Activated naive CD4-positive, alpha-beta T cell treated with anti-CD3 and anti-CD28 coated beads, Interleukin-2, amount 50 U/mL, for 72 hours (primary cell): Measurements from ENCODE around the gene SHKBP1. TPM values are rescaled to one million over a fixed set of nuclear protein-coding genes. Genes with fewer than 3 reads are reported as not detected.
"Not testable (repeated sequence)": the region's sequence is repeated elsewhere in the genome, so short reads cannot be mapped to it uniquely, and the experiment has no call there.

Experiments used
- ATAC-seq, 2 donors: fragments of 150-1000 bp; cut with Tn5 transposase; 2 replicates each; pipeline ENCODE4 v1.10.0; 2021; ENCODE audit warnings: mild to moderate bottlenecking in 2 of 2, moderate library complexity in 2 of 2
- DNase-seq, 2 donors: peaks; one replicate each; pipeline ENCODE4 v3.0.0; 2021 to 2022; ENCODE audit warnings: low spot score in 2 of 2
- H3K27ac Mint-ChIP-seq, 2 donors: one replicate each; pipeline ENCODE4 v1.8.0; 2022; ENCODE audit warnings: mild to moderate bottlenecking in 2 of 2, mixed read lengths in 2 of 2
- H3K36me3 Mint-ChIP-seq, 2 donors: one replicate each; pipeline ENCODE4 v1.8.0; 2022; ENCODE audit warnings: mixed read lengths in 2 of 2
- H3K9me3 Mint-ChIP-seq, 2 donors: one replicate each; pipeline ENCODE4 v1.8.0; 2022; ENCODE audit warnings: mixed read lengths in 2 of 2
- total RNA-seq, 2 donors: library from RNA; stranded (reverse); gene quantifications; one replicate each; pipeline ENCODE4 v1.2.3, GENCODE V29; 2022

The SHKBP1 gene
- total RNA-seq, result 100 to 1,000 TPM; 108 to 173 TPM

GRCh38 chr19:40576585-40577451 is at the start of gene SHKBP1:
TSS of gene SHKBP1 (plus strand) at chr19:40576873. CDS start at chr19:40576900, 27 bp downstream.
- no peaks in the 10 kb centered on the region for H3K9me3 Mint-ChIP-seq
- H3K36me3 Mint-ChIP-seq, result peaks cover 15 to 18% of the 10 kb centered on the region in 2 donors
- ATAC-seq (peak; percentile 100), DNase-seq (peak; percentile 95)
- H3K27ac Mint-ChIP-seq, result peak within 1 kb of the TSS; percentile 72 to 86

- no peak for DNase-seq
- no peak for ATAC-seq
- Mint-ChIP-seq H3K9me3 (no peaks in the 10 kb centered on the region), H3K27ac (peak overlapping the region in 1 of 2 donors; percentile 51), H3K36me3 (no peaks in the 10 kb centered on the region)
Measured at GRCh38 chr19:40528078-40528477, 48.6 kb upstream of the SHKBP1 start.

GRCh38 chr19:40528533-40529092 is 48.1 kb upstream of the SHKBP1 start:
- Mint-ChIP-seq H3K27ac (peak overlapping the region; percentile 48 to 51), H3K36me3 (no peaks in the 10 kb centered on the region), H3K9me3 (peaks cover 0 to 3% of the 10 kb centered on the region in 2 donors)
- no peak for DNase-seq
- ATAC-seq, result peak in 1 of 2 donors; percentile 17

GRCh38 chr19:40529093-40529954 is 47.3 kb upstream of the SHKBP1 start:
- DNase-seq (peak; percentile 91 to 96), ATAC-seq (peak; percentile 80 to 83)
- peaks cover 0 to 5% of the 10 kb centered on the region in 2 donors for H3K9me3 Mint-ChIP-seq
- no peaks in the 10 kb centered on the region for H3K36me3 Mint-ChIP-seq
- H3K27ac Mint-ChIP-seq, result peak overlapping the region in 1 of 2 donors; percentile 32

- DNase-seq (peak in 1 of 2 donors; percentile 41), ATAC-seq (peak in 1 of 2 donors; percentile 27)
- H3K9me3 Mint-ChIP-seq, result peaks cover 0 to 5% of the 10 kb centered on the region in 2 donors
- H3K36me3 Mint-ChIP-seq, result no peaks in the 10 kb centered on the region
- peak overlapping the region in 1 of 2 donors; percentile 32 for H3K27ac Mint-ChIP-seq
Measured at GRCh38 chr19:40530091-40530901, 46.4 kb upstream of the SHKBP1 start.

GRCh38 chr19:40533508-40533907 is 43.2 kb upstream of the SHKBP1 start:
- Mint-ChIP-seq H3K27ac (no peak overlapping the region), H3K36me3 (no peaks in the 10 kb centered on the region), H3K9me3 (peaks cover 0 to 5% of the 10 kb centered on the region in 2 donors)
- ATAC-seq (no peak), DNase-seq (no peak)

- Mint-ChIP-seq H3K36me3 (no peaks in the 10 kb centered on the region), H3K27ac (no peak overlapping the region), H3K9me3 (peaks cover 0 to 5% of the 10 kb centered on the region in 2 donors)
- ATAC-seq, result no peak
- DNase-seq, result no peak
Measured at GRCh38 chr19:40534148-40534547, 42.5 kb upstream of the SHKBP1 start.

- Mint-ChIP-seq H3K36me3 (no peaks in the 10 kb centered on the region), H3K27ac (no peak overlapping the region), H3K9me3 (no peaks in the 10 kb centered on the region)
- no peak for ATAC-seq
- DNase-seq, result no peak
Measured at GRCh38 chr19:40539070-40539469, 37.6 kb upstream of the SHKBP1 start.

GRCh38 chr19:40542202-40542859 is 34.3 kb upstream of the SHKBP1 start:
- H3K36me3 Mint-ChIP-seq, result peaks cover 0 to 4% of the 10 kb centered on the region in 2 donors
- peak overlapping the region in 1 of 2 donors; percentile 26 for H3K27ac Mint-ChIP-seq
- H3K9me3 Mint-ChIP-seq, result peaks cover 0 to 3% of the 10 kb centered on the region in 2 donors
- DNase-seq (no peak), ATAC-seq (no peak)

GRCh38 chr19:40543029-40543597 is 33.6 kb upstream of the SHKBP1 start:
- H3K9me3 Mint-ChIP-seq, result peaks cover 0 to 3% of the 10 kb centered on the region in 2 donors
- DNase-seq (no peak), ATAC-seq (no peak)
- H3K36me3 Mint-ChIP-seq, result peaks cover 0 to 4% of the 10 kb centered on the region in 2 donors
- H3K27ac Mint-ChIP-seq, result peak overlapping the region in 1 of 2 donors; percentile 53

- H3K9me3 Mint-ChIP-seq, H3K36me3 Mint-ChIP-seq, ATAC-seq, DNase-seq, H3K27ac Mint-ChIP-seq: not testable (repeated sequence)
Measured at GRCh38 chr19:40546153-40546841, 30.4 kb upstream of the SHKBP1 start.

- H3K27ac Mint-ChIP-seq, H3K9me3 Mint-ChIP-seq, H3K36me3 Mint-ChIP-seq, ATAC-seq, DNase-seq: not testable (repeated sequence)
Measured at GRCh38 chr19:40547190-40547589, 29.5 kb upstream of the SHKBP1 start.

GRCh38 chr19:40547836-40548235 is 28.8 kb upstream of the SHKBP1 start:
- H3K27ac Mint-ChIP-seq, result no peak overlapping the region
- DNase-seq (no peak), ATAC-seq (no peak)
- peaks cover 0 to 3% of the 10 kb centered on the region in 2 donors for H3K9me3 Mint-ChIP-seq
- peaks cover 0 to 4% of the 10 kb centered on the region in 2 donors for H3K36me3 Mint-ChIP-seq

GRCh38 chr19:40549007-40549708 is 27.5 kb upstream of the SHKBP1 start:
- Mint-ChIP-seq H3K27ac (no peak overlapping the region), H3K9me3 (peaks cover 0 to 3% of the 10 kb centered on the region in 2 donors), H3K36me3 (peaks cover 0 to 4% of the 10 kb centered on the region in 2 donors)
- ATAC-seq (peak; percentile 74 to 98), DNase-seq (peak in 1 of 2 donors; percentile 80)
